GM12865 (cell line): ENCODE data around the gene TNIP1.
A peak's percentile ranks its signal among the peaks of the same experiment; 100 is the strongest.

Experiments
- DNase-seq: peaks from one replicate; pipeline ENCODE4 v3.0.0; 2010; ENCODE audit warnings: low read depth
- H3K4me3 ChIP-seq: 2 replicates; pipeline ENCODE4 v1.5.1; 2011; ENCODE audit warnings: mild to moderate bottlenecking, low read depth, low read length, control low read depth
- TF ChIP-seq, protein P1 (sequence below): IDR thresholded peaks from 2 replicates; pipeline ENCODE4 v1.5.1; 2011; ENCODE audit warnings: low read length, control low read depth, low read depth, inconsistent platforms; ENCODE audit not compliant: insufficient read depth; ENCODE audit errors: missing control alignments

Gene TNIP1

DNA sequence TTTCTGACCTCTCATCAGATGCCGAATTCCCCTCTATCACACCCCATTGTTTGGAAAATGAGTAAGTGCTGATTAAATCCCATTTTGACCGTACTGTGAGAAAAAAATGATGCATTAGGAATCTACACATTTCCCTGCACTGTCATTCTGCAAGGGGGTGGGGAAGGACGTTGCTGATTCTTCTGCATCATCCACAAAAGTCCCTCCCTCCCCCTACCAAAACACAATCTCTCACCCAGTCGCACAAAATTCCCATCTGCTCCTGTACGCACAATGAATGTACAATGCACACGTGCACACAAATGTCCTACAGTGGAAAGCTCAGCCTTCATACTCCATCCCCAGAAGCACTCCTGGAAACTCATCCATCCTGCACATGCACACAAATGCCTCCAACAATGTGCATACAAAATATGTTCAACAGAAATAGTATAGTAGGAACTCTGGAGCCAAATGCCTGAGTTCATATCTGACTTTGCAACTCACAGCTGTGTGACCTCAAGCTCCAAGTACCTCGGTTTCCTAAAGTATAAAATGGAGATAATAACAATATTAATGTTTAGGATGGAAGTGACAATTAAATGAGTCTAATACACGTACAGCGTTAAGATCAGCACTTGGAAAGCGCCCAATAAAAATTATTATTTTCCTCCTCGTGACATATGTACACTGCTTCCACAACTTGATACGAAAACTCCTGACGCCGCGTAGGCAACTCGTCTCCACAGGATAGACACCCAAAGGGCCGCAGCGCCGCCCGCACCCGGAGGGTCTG is 809 bp downstream of the TNIP1 start:
- DNase-seq = peak; percentile 45
- peak overlapping the region; percentile 92 for H3K4me3 ChIP-seq
- TF ChIP-seq, protein P1, sequence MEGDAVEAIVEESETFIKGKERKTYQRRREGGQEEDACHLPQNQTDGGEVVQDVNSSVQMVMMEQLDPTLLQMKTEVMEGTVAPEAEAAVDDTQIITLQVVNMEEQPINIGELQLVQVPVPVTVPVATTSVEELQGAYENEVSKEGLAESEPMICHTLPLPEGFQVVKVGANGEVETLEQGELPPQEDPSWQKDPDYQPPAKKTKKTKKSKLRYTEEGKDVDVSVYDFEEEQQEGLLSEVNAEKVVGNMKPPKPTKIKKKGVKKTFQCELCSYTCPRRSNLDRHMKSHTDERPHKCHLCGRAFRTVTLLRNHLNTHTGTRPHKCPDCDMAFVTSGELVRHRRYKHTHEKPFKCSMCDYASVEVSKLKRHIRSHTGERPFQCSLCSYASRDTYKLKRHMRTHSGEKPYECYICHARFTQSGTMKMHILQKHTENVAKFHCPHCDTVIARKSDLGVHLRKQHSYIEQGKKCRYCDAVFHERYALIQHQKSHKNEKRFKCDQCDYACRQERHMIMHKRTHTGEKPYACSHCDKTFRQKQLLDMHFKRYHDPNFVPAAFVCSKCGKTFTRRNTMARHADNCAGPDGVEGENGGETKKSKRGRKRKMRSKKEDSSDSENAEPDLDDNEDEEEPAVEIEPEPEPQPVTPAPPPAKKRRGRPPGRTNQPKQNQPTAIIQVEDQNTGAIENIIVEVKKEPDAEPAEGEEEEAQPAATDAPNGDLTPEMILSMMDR = no peak

DNA sequence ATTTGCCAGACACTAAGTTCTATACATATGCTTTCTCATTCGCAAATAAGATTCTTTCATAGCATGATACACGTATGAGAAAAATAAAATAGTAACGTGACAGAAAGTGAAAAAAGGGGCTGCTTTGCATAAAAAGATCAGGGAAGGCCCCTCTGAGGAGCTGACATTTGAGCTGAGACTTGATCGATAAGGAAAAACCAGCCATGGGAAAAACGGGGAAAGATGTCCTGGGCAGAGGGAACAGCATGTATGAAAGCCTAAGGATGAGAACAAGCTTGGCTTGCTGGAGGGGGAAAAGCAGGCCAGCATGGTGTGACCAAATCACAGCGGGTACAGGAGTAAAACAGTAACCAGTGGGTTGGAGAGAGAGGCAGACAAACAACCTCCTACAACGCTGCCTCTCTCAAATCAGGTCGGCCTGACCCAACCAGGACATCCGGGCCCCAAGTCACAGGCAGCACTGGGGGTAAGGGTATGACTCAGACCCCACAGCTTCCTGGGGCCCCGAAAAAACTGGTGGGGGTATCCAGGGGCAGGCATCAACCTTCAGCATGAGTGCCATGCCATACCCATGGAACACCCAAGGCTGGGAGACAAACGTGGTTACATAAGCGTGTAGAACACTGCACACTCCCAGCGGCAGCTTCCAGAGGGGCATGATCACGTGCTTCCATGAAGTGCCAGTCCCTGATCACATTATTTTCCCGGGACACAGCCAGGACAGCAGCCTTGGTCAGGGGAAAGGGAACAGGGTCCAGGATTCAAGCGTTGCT is 2.2 kb downstream of the TNIP1 start:
- TF ChIP-seq, protein P1 = no peak
- DNase-seq = peak; percentile 86
- H3K4me3 ChIP-seq = peak overlapping the region; percentile 92

DNA sequence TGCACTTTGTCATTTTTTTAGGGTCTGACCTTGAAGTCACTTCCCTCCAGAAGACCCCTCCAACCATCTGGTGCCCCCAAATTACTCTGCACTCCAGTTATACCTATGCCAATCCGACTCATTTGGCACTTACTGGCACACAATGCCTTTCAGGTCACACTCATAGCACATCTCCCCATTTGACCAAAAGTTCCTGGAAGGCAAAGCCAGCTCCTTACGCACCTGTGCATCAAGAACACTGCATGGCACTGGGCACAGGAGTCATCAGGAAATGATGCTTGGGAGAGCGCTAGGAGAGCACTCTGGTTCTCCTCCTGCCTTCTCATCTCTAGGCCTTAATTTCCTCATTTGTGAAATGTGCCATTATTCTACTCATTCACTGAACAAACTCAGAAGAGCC is 2.9 kb downstream of the TNIP1 start:
- TF ChIP-seq, protein P1 = no peak
- DNase-seq = no peak
- peak overlapping the region; percentile 92 for H3K4me3 ChIP-seq

DNA sequence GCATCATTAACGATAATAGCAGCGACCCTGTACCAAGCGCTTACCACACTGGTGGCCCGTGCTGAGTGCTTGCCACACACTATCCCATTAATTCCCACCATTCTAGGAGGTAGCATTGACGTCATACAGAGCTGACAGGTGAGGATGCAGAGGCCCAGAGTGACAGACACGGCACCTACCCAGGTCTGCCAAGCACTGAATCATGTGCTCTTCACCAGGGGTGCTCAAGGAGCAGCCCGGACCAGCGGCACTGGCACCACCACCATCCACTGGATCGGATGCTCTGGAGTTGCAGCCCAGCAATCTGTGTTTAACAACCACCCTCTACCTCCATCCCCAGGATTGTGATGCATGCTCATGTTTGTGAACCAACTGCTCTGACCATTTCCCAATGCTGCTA is 3.4 kb downstream of the TNIP1 start:
- peak overlapping the region; percentile 92 for H3K4me3 ChIP-seq
- no peak for DNase-seq
- TF ChIP-seq, protein P1 = no peak

DNA sequence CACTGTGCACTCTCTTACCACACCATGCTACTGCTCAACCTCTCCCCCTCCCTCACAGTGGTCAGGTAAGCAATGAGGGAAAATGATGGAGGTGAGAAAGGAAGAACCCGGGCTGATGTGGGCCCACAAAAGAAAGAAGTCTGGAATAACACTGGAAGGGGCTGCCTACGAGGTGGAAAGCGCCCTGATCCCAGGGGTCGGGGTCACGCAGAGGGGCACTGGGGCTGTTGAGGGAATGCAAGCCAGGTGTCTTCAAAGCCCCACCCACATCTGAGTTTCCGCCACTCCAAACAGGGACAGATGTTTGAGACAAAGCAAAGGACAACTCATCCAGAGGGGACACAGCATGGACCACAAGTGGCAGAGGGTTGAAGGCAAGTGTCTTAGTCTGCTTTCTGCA is 4.2 kb downstream of the TNIP1 start:
- peak overlapping the region; percentile 92 for H3K4me3 ChIP-seq
- TF ChIP-seq, protein P1 = no peak
- peak; percentile 47 for DNase-seq

DNA sequence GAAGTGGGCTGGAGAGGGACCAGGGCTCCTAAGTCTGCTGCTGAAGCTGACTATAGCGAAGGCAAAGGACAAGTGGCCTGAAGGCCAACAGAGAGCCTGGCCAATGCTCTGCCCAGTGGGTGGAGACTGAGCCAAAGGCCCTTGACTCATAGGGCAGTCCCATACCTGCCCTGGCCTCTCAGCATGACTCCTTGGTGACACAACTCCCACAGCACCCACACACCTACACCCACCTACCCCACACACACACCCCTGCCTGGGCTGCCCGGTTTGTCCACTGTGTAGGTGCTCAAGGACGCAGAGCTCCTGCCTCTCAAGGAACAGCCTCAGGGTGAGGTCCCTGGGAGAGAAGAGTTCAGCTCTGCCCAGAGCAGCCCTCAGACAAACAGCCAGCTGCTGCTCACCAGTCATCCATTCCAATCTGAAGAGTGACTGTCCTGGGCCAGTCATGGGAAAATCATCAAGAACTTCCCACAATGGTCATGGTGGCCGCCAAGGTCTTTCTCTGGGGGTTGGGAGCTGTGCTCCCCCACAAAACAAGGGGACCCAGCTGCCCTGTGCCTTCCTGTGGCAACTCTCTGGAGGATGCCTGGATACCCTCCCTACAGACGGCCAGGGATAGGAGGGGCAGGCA is 5.0 kb downstream of the TNIP1 start:
- no peak for DNase-seq
- TF ChIP-seq, protein P1 = no peak
- peak overlapping the region; percentile 92 for H3K4me3 ChIP-seq
